BE2C (cell line): ENCODE results near the gene KCTD17.

ENCODE experiments used
- DNase-seq: peaks from one replicate; pipeline ENCODE4 v3.0.0-alpha.2; 2020
- H3K27me3 ChIP-seq: fragments of 250-450 bp; sonication (Bioruptor Pico); 2 replicates; pipeline ENCODE4 v1.5.1; 2020; ENCODE audit warnings: mild to moderate bottlenecking
- H3K36me3 ChIP-seq: fragments of 250-450 bp; sonication (Bioruptor Pico); 2 replicates; pipeline ENCODE4 v1.5.1; 2020; ENCODE audit warnings: mild to moderate bottlenecking
- H3K4me1 ChIP-seq: fragments of 250-450 bp; sonication (Bioruptor Pico); 2 replicates; pipeline ENCODE4 v1.5.1; 2020
- H3K4me3 ChIP-seq: 2 replicates; pipeline ENCODE4 v1.5.1; 2011; ENCODE audit warnings: low read depth, low read length
- H3K9me3 ChIP-seq: fragments of 250-450 bp; sonication (Bioruptor Pico); 2 replicates; pipeline ENCODE4 v1.5.1; 2020
- TF ChIP-seq, protein P1 (sequence below): IDR thresholded peaks from 2 replicates; pipeline ENCODE4 v1.5.1; 2012; ENCODE audit warnings: mild to moderate bottlenecking, low read depth, low read length

The KCTD17 gene

GRCh38 chr22:37027556-37027955 lies 24.0 kb upstream of the KCTD17 start:
- H3K36me3 ChIP-seq = peaks cover 62% of the 10 kb centered on the region
- H3K4me3 ChIP-seq = no peak overlapping the region
- no peaks in the 10 kb centered on the region for H3K27me3 ChIP-seq
- no peaks in the 10 kb centered on the region for H3K9me3 ChIP-seq
- H3K4me1 ChIP-seq = no peaks in the 10 kb centered on the region
- TF ChIP-seq, protein P1, sequence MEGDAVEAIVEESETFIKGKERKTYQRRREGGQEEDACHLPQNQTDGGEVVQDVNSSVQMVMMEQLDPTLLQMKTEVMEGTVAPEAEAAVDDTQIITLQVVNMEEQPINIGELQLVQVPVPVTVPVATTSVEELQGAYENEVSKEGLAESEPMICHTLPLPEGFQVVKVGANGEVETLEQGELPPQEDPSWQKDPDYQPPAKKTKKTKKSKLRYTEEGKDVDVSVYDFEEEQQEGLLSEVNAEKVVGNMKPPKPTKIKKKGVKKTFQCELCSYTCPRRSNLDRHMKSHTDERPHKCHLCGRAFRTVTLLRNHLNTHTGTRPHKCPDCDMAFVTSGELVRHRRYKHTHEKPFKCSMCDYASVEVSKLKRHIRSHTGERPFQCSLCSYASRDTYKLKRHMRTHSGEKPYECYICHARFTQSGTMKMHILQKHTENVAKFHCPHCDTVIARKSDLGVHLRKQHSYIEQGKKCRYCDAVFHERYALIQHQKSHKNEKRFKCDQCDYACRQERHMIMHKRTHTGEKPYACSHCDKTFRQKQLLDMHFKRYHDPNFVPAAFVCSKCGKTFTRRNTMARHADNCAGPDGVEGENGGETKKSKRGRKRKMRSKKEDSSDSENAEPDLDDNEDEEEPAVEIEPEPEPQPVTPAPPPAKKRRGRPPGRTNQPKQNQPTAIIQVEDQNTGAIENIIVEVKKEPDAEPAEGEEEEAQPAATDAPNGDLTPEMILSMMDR = no peak
- DNase-seq = no peak

- H3K4me1 ChIP-seq = no peaks in the 10 kb centered on the region
- no peak for DNase-seq
- H3K4me3 ChIP-seq = no peak overlapping the region
- no peaks in the 10 kb centered on the region for H3K27me3 ChIP-seq
- H3K36me3 ChIP-seq = peaks cover 54% of the 10 kb centered on the region
- no peaks in the 10 kb centered on the region for H3K9me3 ChIP-seq
- TF ChIP-seq, protein P1 = no peak
These were observed 22.6 kb upstream of the KCTD17 start for GRCh38 chr22:37028692-37029674.

GRCh38 chr22:37030560-37031281 lies 20.8 kb upstream of the KCTD17 start:
- DNase-seq = no peak
- Histone ChIP-seq H3K4me3 (no peak overlapping the region), H3K9me3 (no peaks in the 10 kb centered on the region), H3K27me3 (no peaks in the 10 kb centered on the region), H3K4me1 (no peaks in the 10 kb centered on the region), H3K36me3 (peaks cover 36% of the 10 kb centered on the region)
- TF ChIP-seq, protein P1 = peak; percentile 21; the same call in 1 of the 2 replicates

DNA sequence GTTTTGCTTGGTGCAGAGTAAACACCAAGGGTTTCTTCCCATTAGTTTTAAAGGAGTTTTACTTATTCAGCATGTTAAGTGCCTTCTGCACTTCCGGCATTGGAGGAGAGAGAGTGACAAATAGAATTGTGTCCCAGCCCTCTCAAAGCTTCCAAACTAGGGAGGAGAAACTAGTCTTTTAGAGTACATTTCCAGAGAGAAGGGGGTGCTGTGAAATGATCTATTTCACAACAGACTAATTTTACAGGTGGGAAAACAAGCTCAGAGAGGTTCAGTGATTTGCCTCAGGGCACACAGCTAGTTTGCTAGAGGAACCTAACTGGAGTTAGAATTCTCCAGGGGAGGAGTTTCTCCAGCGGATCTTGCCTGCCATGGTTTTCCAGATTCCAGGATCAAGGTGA lies 19.4 kb upstream of the KCTD17 start:
- TF ChIP-seq, protein P1 = no peak
- H3K9me3 ChIP-seq = no peaks in the 10 kb centered on the region
- no peak for DNase-seq
- no peaks in the 10 kb centered on the region for H3K27me3 ChIP-seq
- H3K4me1 ChIP-seq = no peaks in the 10 kb centered on the region
- H3K36me3 ChIP-seq = peaks cover 22% of the 10 kb centered on the region
- no peak overlapping the region for H3K4me3 ChIP-seq

GRCh38 chr22:37032535-37033460 lies 18.7 kb upstream of the KCTD17 start:
- H3K4me3 ChIP-seq = no peak overlapping the region
- H3K4me1 ChIP-seq = no peaks in the 10 kb centered on the region
- TF ChIP-seq, protein P1 = no peak
- no peaks in the 10 kb centered on the region for H3K27me3 ChIP-seq
- no peak for DNase-seq
- H3K36me3 ChIP-seq = peaks cover 16% of the 10 kb centered on the region
- no peaks in the 10 kb centered on the region for H3K9me3 ChIP-seq
